Fibroblast of skin of right quadriceps (primary cell): ENCODE data around the gene UGT1A10.

ENCODE experiments used
- DNase-seq: peaks from one replicate; pipeline ENCODE4 v3.0.0-alpha.2; 2013

Gene UGT1A10

DNA sequence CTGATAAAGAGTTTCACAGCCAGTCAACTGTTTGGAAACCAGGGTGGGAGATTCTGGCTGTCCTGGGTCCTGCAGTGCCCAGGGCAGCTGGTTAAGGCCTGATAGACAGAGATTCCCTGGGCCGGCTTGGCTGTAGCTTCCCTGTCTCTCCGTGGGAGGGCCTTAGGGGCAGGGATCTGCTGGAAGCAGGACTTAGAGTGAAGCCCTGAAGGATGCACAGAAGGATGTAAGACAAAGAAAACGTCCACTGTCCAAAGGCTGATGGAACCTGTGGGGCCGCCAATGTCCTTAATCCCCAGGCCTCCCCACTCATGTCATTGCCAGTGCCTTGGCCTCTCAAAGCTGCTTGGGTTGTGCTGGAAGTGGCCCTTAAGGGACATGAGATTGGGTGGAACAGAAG lies 174.8 kb downstream of the UGT1A10 start:
- DNase-seq = no peak

DNA sequence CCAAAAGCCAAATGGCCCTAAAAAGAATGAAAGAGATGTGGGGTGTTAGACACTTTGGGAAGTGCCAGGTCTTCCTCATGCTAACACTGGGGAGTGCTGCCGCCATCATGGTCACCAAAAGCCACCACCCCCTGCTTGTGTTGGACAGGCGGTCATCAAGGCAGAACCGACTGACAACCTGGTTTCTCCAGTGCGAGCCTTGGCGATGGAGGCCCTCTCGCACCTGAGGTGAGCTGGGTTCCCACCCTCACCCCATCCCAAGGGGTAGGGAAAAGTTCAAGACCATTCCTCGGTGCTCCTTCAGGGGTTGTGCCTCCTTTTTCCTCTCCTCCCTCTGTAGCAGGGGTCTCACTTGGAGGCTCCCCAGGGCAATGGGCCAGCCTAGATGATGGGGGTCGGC lies 175.5 kb downstream of the UGT1A10 start:
- DNase-seq = no peak

DNA sequence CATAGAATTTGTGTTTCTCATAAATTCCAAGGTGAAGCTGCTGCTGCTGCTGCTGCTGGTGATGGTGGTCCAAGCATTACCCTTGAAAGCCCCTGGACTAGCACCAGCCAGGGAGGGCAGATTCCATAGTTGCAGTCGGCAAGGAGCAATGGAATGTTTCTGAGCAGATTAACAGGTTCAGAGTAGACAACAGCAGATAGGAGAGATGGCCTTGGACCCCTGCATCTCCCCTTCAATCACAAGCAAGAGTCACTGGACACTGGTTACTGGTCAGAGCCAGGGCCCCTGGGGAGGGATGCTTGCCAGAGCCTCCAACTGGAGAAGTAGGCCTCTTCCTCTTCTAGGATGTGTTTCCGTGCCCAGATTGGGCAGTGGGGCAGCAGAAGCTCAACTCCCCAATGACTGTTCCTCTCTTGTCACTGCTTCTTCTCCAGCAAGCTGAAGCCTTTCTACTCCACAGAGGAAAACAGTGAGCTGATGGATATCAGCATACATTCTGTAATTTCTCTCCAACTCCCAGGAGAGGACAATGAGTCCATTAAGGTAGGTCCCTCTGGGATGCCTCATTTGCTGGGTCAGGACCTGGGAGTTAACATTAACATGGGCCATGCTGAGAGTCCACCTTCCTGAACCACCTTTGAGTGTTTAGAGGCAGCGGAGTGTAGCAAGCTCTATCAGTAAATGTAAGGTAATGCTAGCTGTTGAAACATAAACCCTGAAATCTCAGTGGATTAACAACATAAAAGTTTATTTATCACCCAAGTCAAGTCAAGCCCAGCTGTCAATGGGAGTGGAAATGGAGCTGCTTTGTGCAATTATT lies 177.2 kb downstream of the UGT1A10 start:
- no peak for DNase-seq

DNA sequence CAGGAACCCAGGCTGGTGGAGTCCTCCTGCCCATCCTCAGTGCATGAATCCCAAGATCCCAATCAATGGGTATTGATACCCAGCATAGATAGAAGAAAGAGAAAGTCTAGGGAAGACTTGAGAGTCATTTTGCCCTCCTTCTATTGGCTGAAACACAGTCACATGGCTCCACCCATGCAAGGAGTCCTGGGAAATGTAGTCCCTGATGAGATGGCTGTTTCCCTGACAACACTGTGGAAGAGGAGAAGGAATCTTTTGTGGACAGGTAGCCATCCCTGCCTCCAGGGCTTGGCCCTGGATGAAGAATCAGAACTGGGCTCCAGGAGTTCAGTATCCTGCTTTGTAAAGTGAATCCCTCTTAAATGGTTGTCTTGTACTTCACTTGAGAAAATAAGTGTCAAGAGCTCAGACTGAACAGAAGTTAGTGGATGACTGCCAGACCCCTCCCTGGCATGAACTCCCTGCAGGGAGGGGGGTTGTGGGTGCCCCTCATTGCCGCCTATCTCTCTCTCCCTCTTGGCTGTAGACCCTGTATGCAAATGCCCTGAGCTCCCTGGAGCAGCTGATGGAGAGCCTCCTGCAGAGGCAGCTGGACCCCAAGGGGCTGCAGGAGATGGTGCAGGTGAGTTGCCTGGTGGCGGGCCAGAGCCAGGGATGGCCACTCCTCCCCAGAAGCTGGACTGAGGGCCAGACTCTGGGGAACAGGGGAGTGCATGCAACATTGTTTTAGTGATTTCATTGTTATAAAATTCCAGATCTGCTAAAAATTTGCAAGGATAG lies 178.0 kb downstream of the UGT1A10 start:
- no peak for DNase-seq

DNA sequence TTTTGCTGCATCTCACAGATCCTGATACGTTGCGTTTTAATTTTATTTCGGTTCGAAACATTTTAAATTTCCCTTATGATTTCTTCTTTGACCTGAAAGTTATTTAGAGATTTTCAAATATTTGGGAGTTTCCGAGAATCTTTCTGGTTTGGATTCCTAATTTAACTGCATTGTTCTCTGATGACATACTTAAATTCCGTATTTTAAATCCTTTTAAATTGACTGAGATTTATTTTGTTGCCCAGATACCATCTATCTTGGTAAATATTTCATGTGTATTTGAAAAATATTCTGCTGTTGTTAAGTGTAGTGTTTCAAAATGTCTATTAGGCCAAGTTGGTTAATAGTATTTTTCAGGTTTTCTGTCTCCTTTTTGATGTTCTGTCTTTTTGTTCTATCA lies 179.6 kb downstream of the UGT1A10 start:
- DNase-seq = no peak

DNA sequence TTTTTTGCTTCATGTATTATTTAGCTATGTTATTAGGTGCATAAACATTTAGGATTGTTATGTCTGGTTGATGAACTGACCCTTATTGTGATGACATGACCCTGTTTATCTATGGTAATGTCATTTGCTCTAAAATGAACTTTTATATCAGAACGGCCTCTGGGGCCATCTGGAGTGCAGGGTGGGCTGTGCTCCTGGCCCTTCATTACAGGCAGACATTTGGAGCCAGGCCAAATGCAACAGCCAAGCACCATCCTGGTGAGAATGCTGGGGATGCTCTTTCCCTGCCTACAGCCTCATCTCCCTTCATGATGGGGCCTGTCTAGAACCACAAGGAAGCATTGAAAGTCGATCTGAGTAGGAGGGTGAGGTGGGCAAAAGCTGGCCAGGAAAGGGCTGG lies 180.1 kb downstream of the UGT1A10 start:
- no peak for DNase-seq

DNA sequence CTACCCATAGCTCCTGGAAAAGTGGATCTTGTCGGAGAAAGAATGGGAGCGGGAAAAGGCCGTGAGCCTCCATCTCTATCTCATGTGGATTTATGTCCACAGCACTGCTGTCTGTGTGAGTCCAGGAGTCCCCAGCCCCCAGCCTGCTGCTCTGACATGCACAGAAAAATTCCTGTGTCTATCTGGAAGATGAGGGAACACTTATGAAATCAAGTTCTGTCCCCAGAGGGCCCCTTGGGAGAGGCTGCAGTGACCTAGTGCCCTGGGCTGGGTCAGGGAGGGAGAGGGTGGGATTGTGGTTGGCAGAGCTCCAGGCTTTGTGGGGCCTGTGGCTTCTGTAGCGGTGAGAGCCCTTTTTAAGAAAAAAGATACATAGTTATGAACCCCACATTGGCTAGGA lies 180.5 kb downstream of the UGT1A10 start:
- DNase-seq = no peak

DNA sequence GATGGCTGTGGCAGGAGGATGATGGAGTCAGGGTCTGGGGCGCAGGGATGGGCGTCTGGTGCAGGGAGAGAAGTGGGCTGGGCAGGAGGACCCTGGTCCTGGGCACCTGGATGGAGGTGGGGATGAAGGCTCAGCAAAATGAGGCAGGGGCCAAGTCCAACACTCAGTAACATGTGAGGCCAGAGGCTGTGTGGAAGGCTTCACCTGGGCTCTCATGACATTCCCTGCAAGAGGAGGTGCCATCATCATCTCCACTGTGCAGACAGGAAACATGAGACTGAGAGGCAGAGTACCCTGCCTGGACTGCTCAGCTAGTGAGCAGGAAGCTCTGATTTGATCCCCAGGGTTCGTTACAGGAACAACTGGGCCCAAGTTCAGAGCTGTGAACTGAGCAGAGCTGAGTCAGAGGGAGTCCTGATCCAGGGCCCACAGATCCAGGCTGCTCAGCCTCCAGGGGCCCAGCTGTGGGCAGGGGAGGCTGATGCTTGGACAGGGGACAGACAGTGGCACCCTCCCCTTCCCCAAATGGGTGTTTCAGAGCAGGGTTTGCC lies 181.2 kb downstream of the UGT1A10 start:
- DNase-seq = no peak

DNA sequence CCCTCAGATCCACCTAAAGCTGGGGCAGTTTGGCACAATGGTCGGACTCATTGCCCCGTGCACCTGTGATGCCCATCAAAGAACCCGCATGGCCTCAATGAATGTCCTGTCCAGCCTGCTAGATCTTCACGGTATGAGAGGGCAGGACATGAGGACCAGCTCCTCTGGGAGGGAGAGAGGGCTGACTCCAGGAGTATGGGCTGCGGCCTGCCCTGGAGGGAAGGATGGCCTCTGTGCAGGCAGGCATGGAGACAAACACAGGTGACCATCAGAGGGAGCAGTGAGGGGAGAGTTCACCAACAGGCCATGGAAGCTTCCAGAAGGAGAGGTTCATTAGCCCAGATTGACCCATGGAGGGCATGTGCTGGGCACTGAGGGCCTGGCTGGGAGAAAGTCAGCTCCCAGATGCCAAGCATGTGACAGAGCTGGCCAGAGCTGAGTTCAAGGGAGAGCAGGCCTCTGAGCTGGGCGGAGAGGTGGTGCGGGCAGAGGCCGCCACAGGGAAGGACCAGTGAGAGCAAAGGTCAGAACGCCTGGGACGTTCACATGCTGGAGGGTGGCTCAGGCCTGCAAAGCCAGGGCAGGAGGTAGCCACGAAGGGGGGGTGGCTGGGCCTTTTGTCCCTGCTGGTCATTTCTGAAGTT lies 181.9 kb downstream of the UGT1A10 start:
- DNase-seq = no peak

DNA sequence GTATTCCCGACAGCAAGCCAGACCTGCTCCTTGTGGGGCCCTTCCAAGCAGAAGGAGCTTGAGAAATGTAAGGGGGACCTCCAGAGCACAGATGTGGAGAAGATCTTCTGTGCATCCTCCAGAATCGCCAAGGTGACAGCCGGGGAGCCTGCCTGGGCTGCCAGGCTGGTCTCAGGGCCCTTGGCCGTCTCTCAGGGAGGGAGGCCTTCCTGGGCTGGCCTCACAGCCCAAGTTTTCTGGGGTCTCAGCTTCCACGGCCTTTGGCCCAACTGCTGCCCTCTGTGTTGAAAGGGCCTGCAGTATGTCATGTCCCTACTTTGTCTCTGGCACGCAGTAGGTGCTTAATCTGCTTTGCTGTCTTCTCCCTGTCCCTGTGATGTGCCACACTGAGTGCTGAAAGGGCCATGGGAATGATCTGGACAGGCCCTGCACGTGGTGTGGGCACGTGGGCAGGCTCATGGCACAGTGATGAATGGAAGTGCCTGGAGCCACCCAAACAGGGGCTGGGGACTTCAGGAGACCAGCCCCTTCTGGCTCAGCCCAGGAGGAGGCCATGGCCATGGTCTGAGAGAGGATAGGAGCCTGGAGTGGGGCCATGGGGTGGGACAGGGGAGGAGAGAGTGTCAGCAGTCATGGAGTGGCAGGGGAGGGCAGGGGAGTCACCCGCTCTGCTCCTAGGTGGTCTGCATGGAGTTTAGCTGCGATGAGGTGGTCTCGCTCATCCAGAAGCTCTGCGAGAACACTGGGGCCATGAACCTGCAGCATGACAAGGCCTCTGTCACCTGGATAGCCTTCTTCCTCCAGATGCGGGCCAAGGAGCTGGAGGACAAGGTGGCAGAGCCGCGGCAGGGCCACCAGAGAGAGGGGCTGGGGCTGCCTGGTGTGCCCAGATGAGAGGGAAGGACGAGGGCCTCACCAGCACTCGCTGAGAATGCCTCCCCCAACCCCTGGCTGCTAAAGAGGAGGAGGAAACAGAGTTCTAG lies 182.7 kb downstream of the UGT1A10 start:
- DNase-seq = no peak

DNA sequence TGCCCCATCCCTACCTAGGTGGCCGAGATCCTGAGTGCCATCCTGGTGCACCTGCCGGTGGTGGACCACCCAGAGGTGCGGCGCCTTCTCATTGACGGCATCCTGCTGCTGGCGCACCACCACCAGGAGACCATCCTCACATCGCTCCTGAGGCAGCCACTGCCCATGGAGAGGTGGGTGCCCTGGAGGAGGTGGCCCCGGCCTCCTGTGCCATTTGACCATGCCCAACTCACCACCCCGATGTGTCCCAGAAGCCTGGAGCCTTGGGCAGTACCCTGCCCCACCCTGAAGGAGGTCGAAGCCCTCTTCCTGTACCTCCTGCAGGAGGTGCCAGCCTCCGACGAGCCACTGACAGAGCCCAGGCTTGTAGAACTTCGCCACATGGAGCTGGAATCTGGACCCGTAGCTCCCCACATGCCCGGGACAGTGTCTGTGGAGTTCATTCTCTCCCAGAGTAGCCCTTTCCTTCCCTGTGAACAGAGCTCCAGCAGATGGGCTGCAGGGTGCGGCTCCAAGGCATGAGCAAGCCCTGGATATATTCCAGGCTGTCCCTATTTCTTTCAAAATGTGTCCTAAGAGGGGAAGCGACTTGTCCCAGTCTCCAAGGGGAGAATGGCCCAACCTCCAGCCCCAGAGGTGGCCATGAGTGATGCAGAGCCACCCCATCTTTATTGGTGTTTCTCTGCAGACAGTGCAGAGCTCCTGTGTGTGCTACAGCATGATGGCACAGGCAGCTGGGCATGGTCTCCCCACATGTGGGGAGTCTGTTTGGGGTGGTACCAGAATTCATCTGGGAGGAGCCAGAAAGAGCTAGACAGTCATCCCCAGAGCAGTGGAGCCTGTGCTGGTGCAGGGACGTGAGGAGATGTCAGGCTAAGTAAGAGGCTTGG lies 183.9 kb downstream of the UGT1A10 start:
- DNase-seq = no peak

DNA sequence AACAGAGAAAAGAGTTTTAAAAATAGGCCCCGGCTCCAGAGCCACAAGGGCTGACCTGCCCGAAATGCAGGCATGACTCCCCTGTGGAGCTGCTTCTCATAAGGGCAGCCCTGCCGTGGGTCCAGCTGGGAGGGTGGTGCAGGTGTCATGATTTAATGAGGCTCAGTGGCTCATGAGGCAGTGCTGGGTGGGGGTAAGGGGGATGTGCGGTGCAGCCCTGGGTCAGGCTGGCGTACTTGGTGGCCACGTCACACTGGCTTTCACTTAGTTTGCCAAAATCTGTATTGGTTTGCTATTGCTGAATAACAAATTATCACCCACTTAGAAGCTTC lies 184.5 kb downstream of the UGT1A10 start:
- no peak for DNase-seq

DNA sequence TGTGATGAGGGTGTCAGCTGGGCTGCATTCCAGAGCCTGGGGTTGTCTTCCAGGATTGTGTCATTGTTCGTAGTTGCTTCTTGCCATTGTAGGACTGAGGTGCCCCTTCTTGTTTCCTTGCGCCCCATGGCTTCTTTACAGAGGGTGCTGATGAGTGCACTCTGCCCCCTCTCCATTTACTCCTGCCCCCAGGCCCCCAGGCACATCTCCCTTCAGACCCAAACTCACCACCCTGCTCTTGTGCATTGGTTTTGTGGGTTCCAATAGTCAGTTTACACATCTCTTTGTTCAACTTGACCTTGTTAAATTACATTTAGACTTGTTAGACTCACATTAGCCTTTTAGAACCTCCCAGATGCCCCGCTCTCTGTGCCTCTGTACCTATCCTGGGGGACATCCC lies 184.9 kb downstream of the UGT1A10 start:
- DNase-seq = no peak

DNA sequence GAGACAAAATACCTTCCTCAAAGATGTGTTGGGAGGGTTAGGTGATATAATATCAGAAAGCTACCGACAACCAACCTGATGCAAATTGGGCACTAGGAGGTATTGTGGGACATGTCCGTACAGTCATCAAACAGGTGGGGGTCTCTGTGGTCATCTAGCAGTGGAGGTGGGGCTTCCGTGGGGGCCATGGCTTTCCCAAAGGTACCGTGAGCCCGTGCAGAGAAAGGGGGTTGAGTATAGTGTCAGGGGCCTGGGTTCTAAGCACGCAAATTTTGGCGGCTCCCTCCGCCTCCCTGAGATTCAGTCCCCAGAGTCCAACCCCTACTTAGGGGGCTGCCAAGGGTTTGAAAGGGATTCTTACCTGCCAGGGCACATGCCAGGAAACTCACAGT lies 185.5 kb downstream of the UGT1A10 start:
- DNase-seq = no peak

DNA sequence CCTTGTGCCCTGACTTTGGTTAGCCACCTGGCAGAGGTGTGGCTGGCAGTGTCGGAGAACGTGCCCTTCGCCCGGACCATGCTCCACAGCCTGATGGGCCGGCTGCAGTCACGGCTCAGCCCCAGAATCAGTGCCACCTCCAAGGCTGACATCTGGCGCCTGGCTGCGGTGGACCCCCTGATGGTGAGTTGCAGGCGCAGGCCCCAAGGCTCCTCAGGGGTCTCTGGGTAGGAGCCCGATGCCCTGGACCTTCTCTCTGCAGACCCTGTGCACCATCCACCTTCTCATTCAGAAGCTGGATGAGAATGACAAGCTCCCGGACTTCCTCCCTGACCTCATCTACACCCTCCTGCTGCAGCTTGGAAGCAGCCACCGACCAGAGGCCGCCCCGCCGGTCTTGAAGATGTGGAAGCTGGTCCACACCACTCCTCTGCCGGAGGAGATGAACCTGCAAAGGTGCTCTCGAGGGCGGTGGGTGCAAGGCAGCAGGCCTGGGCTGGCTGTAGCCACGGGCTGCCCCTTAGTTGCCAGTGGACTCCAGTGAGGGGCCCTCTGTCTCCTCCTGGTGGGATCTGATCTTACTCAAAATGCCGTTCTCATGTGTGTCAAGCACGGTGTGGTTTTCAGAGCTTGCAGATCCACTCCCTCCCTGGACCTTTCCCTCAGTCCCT lies 186.0 kb downstream of the UGT1A10 start:
- DNase-seq = no peak
